Stimulated activated CD8-positive, alpha-beta memory T cell treated with anti-CD3 and anti-CD28 coated beads, Interleukin-7, amount 100 ng/mL, for 1 hour (primary cell): ENCODE measurements around the gene ZNF43.
"Not testable (repeated sequence)": the region's sequence is repeated elsewhere in the genome, so short reads cannot be mapped to it uniquely, and the experiment has no call there.

Source experiments
- DNase-seq, 2 donors: peaks; one replicate each; pipeline ENCODE4 v3.0.0-alpha.2; 2020; ENCODE audit warnings: low read depth in 2 of 2

ZNF43 gene

GRCh38 chr19:21835810-21836444 is at the start of gene ZNF43:
ZNF43 (minus strand) TSS chr19:21836182; CDS start chr19:21836038, 144 bp downstream.
- DNase-seq, result peak; percentile 81 to 84

DNA sequence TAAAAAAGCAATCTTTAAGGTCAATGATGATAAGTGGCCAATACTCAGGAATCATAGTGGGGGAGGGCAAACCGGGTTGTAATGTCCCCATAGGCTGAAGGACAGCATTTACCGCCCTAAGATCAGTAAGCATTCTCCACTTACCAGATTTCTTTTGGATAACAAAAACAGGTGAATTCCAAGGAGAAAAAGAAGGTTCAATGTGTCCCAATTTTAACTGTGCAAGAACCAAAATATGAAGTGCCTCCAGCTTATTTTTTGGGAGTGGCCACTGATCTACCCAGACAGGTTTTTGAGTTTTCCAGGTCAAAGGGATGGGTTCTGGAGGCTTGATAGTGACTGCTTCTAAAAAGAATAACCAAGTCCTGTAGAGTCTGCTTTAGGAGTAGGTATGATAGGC is 49.5 kb upstream of the ZNF43 start:
- not testable (repeated sequence) for DNase-seq

- DNase-seq, result not testable (repeated sequence)
Measured at GRCh38 chr19:21884786-21885185, 48.8 kb upstream of the ZNF43 start.

- DNase-seq, result no peak
Measured at GRCh38 chr19:21883516-21883915, 47.5 kb upstream of the ZNF43 start.

DNA sequence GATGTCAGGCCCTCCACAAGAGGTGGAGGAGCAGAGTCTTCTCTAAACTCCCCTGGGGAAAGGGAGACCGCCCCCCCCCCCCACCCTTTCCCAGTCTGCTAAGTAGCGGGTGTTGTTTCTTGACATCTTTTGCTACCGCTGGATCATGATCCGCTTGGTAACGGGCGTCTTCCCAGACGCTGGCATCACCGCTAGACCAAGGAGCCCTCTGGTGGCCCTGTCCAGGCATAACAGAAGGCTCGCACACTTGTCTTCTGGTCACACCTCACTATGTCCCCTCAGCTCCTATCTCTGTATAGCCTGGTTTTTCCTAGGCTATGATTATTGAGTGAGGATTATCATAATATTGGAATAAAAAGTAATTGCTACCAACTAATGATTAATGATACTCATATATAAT is 44.8 kb upstream of the ZNF43 start:
- DNase-seq, result not testable (repeated sequence)

- DNase-seq, result no peak
Measured at GRCh38 chr19:21878646-21879045, 42.7 kb upstream of the ZNF43 start.

DNA sequence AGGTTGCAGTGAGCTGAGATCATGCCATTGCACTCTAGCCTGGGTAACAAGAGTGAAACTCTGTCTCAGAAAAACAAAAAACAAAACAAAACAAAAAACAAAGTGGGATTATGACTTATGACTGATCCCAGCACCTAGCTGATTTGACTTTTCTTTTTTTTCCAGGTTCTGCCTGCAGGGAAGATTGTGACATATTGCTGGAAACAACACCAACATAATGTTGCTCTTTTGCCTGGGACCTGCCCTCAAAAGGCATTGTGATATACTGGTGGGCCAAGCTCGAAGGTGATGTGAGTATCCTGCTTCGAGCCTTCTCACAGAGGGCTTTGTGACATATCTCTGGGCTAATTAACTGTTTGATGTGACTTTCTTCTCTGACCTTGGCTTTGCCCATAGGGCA is 42.0 kb upstream of the ZNF43 start:
- no peak for DNase-seq

GRCh38 chr19:21876608-21877007 is 40.6 kb upstream of the ZNF43 start:
- DNase-seq, result not testable (repeated sequence)

GRCh38 chr19:21856773-21857514 is 21.0 kb upstream of the ZNF43 start:
- DNase-seq, result no peak

DNA sequence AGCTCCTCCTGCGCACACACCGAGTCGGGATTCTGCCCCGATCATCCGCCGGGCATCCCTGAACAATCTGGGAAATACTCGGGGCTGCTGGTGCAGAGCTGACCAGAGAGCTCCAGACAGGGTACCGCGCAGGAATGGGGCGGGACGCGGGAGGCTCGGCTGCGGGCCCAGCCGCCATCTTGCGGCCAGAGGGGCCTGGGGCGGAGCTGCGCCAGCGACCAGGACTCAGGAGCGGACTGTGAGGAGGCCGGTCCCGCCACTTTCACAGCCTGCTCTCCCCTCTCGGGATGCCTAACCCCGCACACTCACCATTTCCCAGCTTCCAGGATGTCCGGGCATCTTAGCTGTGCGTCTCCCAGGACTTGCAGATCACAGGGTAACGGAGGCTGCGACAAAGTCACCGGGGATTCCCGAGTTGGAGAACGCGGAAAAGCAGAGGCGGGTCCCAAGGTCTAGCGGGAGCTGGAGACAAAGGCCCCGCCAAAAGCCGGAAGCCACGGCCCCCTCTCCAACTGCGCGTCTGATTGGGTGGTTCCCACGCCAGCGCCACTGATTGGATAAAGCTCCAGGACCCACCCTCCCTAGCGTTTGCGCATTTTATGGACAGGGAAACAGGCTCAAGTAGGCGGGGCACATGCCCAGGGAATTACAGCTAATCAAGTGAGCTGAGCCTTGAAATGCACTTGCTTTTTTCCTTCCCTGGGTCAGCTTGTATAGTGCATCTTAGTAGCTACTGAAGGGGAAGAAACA is 15.8 kb upstream of the ZNF43 start:
- peak; percentile 74 to 80 for DNase-seq

DNA sequence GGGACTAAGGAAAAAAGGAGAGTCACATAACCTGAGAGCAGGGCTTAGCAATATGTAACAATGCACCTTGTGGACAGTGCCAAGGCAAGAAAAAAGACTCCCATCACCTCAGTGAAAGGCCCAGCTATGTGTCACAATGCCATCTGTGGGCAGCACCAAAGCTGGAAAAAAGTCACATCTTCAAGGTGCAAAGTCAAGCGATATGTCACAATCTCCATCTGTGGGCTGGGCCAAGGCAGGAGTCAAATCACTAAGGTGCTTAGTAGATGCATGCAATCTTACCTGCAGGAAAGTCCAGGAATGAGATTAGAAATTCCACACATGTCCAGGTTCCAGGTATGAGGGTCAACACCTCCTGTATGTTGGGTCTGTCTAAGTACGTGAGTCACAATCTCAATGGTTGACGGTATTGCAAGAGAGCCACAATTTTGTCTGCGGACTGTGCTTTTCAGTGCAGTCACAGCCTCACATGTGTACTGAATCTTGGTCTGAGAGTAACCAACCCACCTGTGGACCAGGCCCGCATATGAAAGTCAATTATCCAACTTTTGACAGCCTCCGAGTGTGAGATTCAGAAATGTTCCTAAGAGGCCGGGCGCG is 14.8 kb upstream of the ZNF43 start:
- DNase-seq, result no peak

- no peak for DNase-seq
Measured at GRCh38 chr19:21848706-21849105, 12.7 kb upstream of the ZNF43 start.

DNA sequence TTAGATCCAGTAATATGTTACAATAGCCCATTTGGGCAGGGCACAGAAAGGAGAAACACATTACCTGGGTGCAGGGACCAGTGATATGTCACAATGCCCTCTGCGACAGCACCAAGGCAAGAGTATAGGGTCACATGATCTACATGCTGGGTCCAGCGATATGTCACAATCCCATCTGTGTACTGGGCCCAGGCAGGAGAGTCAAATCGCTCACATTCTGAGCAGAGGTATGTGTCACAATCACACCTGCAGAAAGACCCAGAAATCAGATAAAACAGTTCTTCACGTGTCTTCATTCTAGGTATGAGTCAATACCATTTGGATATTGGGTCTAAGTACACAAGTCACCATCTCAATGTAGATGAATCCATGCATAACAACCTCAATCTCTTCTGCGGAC is 7.1 kb upstream of the ZNF43 start:
- no peak for DNase-seq

GRCh38 chr19:21841488-21842097 is 5.6 kb upstream of the ZNF43 start:
- DNase-seq, result no peak

- no peak for DNase-seq
Measured at GRCh38 chr19:21841081-21841480, 5.1 kb upstream of the ZNF43 start.

DNA sequence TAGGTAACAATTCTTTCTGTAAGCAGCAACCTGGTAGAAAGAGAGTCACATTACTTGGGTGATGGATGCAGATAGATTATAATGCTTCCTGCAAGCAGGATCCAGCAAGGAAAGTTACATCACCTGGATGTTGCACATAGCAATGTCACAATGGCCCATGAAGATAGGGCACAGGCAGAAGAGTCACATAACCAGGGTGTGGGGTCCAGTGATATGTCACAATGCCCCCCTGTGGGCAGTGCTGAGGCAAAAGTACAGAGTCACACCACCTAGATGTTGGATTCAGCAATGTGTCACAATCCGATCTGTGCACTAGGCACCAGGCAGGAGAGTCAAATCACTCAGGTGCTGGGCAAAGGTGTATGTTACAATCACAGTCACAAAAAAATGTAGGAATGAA is 4.0 kb upstream of the ZNF43 start:
- DNase-seq, result no peak

DNA sequence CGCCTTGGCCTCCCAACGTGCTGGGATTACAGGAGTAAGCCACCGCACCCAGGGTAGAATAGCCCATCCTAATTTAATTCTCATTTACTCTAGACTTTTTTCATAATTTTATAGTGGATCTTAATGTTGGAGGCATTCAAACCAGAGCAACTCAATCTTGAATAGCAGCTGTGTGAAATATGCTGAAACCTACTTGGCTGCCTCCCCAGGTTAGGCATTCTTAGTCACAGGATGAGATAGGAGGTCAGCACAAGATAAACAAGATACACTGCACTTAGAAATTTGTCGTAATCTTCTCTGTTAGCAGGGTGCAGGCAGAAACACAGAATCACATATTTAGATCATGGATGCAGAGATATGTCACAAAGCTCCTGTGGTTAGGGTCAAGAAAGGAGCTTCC is 2.7 kb upstream of the ZNF43 start:
- no peak for DNase-seq

DNA sequence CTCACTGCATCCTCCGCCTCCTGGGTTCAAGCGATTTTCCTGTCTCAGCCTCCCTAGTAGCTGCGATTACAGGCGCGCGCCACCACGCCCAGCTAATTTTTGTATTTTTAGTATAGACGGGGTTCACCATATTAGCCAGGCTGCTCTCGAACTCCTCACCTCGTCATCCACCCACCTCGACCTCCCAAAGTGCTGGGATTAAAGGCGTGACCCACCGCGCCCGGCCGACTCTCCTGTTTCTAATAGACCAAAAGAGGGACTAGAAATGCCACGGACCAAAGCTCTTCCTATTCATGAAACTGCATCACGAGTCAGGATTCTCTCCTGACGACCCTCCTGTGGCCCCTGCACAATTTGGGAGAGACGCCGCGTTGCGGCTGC is 563 bp downstream of the ZNF43 start:
- DNase-seq, result no peak

DNA sequence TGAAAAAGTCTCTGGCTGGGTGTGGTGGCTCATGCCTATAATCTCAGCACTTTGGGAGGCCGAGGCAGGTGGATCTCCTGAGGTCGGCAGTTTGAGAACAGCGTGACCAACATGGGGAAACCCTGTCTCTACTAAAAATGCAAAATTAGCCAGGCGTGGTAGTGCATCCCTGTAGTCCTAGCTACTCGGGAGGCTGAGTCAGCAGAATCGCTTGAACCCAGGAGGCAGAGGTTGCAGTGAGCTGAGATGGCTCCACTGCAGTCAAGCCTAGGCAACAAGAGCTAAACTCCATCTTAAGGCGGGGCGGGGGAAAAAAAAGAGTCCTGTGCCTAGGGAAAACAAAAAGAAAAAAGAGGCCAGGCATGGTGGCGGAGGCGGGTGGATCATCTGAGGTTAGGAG is 2.2 kb downstream of the ZNF43 start:
- no peak for DNase-seq

DNA sequence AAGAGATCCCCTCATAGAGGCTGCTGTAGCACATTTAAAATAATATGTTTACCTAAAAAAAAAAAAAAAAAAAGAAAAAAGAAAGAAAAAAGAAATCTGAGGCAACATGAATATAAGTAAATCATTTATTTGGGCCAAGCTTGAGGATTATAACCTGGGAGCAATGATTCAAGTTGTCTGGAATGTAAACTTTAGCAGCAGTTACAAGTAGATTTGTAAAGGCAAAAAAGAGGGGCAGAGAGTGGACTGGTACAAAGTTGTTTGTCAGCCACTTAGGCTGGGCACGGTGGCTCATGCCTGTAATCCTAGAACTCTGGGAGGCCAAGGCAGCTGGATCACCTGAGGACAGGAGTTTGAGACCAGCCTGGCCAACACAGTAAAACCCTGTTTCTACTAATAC is 11.3 kb downstream of the ZNF43 start:
- no peak for DNase-seq

DNA sequence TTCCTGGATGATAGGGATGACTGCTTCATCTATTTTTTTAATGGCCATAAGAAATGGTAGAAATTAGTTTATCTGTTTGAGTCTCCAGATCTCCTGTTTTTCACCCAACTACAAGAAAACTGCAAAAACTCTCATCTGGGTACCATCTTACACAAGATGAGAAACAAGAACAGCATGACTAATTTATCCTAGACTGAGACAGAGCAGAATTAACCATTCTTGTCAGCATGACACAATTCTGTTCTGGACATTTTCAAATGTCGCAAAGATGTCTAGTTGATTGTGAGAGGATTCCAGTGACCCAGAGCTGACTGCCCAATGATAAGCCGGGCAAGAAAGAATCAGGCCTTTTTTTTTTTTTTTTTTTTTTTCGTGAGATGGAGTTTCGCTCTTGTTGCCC is 12.8 kb downstream of the ZNF43 start:
- DNase-seq, result no peak

- DNase-seq, result no peak
Measured at GRCh38 chr19:21812448-21812847, 23.5 kb downstream of the ZNF43 start.
